ENCODE data around the gene CAPZB. TPM values are rescaled to one million over a fixed set of nuclear protein-coding genes. Genes with fewer than 3 reads are reported as not detected.

Gene CAPZB
- total RNA-seq, 4 donors from 2014 or later: 127 to 404 (median 136) TPM

GRCh38 chr1:19313961-19314882 is 171.1 kb downstream of the CAPZB start:
- in situ Hi-C loops (cut with MboI; ENCODE audit: low pct_ligation_motif_present in 1 of 4, low pct_unique_long_range_greater_than_20kb in 1 of 4, low sequenced_read_pairs in 3 of 4) (no loop called here), intact Hi-C loops (cut with DNase I; ENCODE audit: low total_unique reads) (no loop called here)
- 73 to 78% methylated on average over 2 to 10 of the region's 10 CpGs for WGBS, 2 donors (ENCODE audit: low coverage in 1 of 2)
- no peak for DNase-seq
- no peak overlapping the region for H3K4me3 ChIP-seq
- TF ChIP-seq EP300 (IDR thresholded peaks at IDR 0.05; ENCODE audit: low read depth) (no peak), CTCF (IDR thresholded peaks at IDR 0.05) (no peak), POLR2A (IDR thresholded peaks at IDR 0.05) (no peak), POLR2AphosphoS5 (IDR thresholded peaks at IDR 0.05) (no peak)
- H3K4me1 ChIP-seq: peaks cover 14 to 35% (median 30%) of the 10 kb centered on the region in 4 donors
- no peak overlapping the region for H3K27ac ChIP-seq
- H3K27me3 ChIP-seq: no peaks in the 10 kb centered on the region
- peaks cover 0 to under 1% (median 0%) of the 10 kb centered on the region in 4 donors for H3K36me3 ChIP-seq
- no peaks in the 10 kb centered on the region for H3K9me3 ChIP-seq

DNA sequence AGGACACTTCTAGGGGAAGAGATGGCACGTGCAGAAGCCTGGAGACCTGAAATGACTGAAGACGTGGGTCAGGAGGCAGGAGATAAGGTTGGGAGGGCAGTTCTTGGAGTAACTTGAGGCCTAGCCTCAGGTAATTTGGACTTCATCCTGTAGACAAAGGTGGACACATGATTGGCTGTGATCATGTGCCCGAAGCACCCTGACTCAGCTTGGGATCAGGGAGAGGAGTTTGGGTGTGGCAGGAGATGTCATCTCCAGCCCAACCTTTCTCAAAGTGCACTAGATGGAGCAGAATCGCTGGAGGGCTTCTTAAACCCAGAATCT is 171.7 kb downstream of the CAPZB start:
- no peak for DNase-seq

DNA sequence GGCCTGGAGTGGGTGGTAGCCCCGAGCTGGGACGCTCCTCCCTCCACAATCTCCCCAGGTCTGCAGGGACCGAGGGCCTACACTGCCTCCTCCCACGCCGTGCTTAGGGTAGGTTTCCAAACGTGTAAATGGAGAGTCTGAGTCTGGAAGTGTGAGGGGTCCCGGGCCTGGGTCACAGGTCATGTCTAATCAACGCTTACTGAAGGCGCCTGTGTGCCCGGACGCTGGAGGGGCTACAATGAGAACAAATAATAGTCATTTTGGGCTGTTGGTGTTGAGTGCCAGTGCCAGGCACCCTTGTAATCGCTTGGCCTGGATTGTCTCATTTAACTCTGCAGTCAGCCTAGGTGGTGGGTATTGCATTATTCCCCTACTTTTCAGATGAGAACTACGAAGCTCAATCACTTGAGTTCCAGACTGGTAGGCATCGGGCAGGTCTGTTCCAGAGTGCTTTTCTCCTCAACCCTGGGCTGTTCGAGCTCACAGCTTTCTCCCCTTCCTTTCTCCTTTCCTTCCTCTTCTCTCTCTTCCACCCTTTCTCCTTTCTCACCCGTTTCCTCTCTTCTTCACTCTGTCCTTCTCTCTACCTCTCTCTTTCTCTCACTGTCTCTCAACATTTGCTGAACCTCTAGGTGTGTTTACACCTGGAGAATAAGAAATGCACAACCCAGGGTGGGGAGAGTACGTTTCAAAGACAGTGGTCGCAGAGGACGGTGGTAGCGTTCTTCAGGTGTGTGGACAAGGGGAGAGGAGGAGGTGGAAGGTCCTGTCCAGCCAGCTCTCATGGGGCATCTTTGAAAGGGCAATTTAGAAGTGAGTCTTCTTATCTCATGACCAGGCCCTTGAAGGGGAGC is 172.3 kb downstream of the CAPZB start:
- Histone ChIP-seq H3K27ac (peak overlapping the region; percentile 89 to 93 (median 90)), H3K4me1 (peaks cover 14 to 46% (median 41%) of the 10 kb centered on the region in 4 donors), H3K9me3 (no peaks in the 10 kb centered on the region), H3K27me3 (no peaks in the 10 kb centered on the region), H3K36me3 (no peaks in the 10 kb centered on the region), H3K4me3 (peak overlapping the region; percentile 67 to 89 (median 76))
- TF ChIP-seq EP300 (IDR thresholded peaks at IDR 0.05; ENCODE audit: low read depth) (no peak), CTCF (IDR thresholded peaks at IDR 0.05) (no peak), POLR2AphosphoS5 (IDR thresholded peaks at IDR 0.05) (no peak), POLR2A (IDR thresholded peaks at IDR 0.05) (no peak)
- intact Hi-C loops (cut with DNase I; ENCODE audit: low total_unique reads): no loop called here
- in situ Hi-C loops (cut with MboI; ENCODE audit: low pct_ligation_motif_present in 1 of 4, low pct_unique_long_range_greater_than_20kb in 1 of 4, low sequenced_read_pairs in 3 of 4): no loop called here
- 44 to 74% methylated on average over 5 to 20 of the region's 20 CpGs for WGBS, 2 donors (ENCODE audit: low coverage in 1 of 2)
- no peak for DNase-seq

More for the DNA sequence above, 171.7 kb downstream of the CAPZB start:
- peaks cover 14 to 40% (median 36%) of the 10 kb centered on the region in 4 donors for H3K4me1 ChIP-seq
- no peak overlapping the region for H3K4me3 ChIP-seq
- in situ Hi-C loops (cut with MboI; ENCODE audit: low pct_ligation_motif_present in 1 of 4, low pct_unique_long_range_greater_than_20kb in 1 of 4, low sequenced_read_pairs in 3 of 4): no loop called here
- H3K27me3 ChIP-seq: no peaks in the 10 kb centered on the region
- no peaks in the 10 kb centered on the region for H3K36me3 ChIP-seq
- TF ChIP-seq POLR2AphosphoS5 (IDR thresholded peaks at IDR 0.05): no peak
- TF ChIP-seq EP300 (IDR thresholded peaks at IDR 0.05; ENCODE audit: low read depth): no peak
- TF ChIP-seq CTCF (IDR thresholded peaks at IDR 0.05): no peak
- TF ChIP-seq POLR2A (IDR thresholded peaks at IDR 0.05): no peak
- H3K27ac ChIP-seq: no peak overlapping the region
- intact Hi-C loops (cut with DNase I; ENCODE audit: low total_unique reads): no loop called here
- H3K9me3 ChIP-seq: no peaks in the 10 kb centered on the region
- 92 to 93% methylated on average over 2 to 4 of the region's 4 CpGs for WGBS, 2 donors (ENCODE audit: low coverage in 1 of 2)

Measured in transverse colon (tissue), 4 donors.